Stomach (tissue), 4 donors: Measurements from ENCODE around the gene LRIG1.
"Not testable (repeated sequence)": the region's sequence is repeated elsewhere in the genome, so short reads cannot be mapped to it uniquely, and the experiment has no call there.

ENCODE experiments used
- POLR2AphosphoS5 ChIP-seq, 3 donors: sonication (generic); formaldehyde crosslinking; IDR thresholded peaks; one replicate each; pipeline ENCODE4 v1.6.1; 2016; ENCODE audit warnings: antibody characterized with exemption in 3 of 3
- TF ChIP-seq, protein P1 (sequence below), 7 experiments: fragments of 450-650 bp in 4 of 7; fragments of 200-600 bp in 3 of 7; sonication (generic) in 3 of 7; IDR thresholded peaks; one replicate each; pipeline ENCODE4 v1.5.1; 2016 to 2019; ENCODE audit warnings: antibody characterized with exemption in 7 of 7, control low read depth in 2 of 7, mild to moderate bottlenecking in 1 of 7

- TF ChIP-seq, protein P1, sequence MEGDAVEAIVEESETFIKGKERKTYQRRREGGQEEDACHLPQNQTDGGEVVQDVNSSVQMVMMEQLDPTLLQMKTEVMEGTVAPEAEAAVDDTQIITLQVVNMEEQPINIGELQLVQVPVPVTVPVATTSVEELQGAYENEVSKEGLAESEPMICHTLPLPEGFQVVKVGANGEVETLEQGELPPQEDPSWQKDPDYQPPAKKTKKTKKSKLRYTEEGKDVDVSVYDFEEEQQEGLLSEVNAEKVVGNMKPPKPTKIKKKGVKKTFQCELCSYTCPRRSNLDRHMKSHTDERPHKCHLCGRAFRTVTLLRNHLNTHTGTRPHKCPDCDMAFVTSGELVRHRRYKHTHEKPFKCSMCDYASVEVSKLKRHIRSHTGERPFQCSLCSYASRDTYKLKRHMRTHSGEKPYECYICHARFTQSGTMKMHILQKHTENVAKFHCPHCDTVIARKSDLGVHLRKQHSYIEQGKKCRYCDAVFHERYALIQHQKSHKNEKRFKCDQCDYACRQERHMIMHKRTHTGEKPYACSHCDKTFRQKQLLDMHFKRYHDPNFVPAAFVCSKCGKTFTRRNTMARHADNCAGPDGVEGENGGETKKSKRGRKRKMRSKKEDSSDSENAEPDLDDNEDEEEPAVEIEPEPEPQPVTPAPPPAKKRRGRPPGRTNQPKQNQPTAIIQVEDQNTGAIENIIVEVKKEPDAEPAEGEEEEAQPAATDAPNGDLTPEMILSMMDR (IDR thresholded peaks at IDR 0.05): not testable (repeated sequence)
- not testable (repeated sequence) for TF ChIP-seq POLR2AphosphoS5 (IDR thresholded peaks at IDR 0.05)
Observed at GRCh38 chr3:66421144-66421543, 79.7 kb downstream of the LRIG1 start.
